HFFc6 (cell line): ENCODE data around the gene COPA. TPM values are rescaled to one million over a fixed set of nuclear protein-coding genes. Genes with fewer than 3 reads are reported as not detected.

Experiments used
- DNase-seq: peaks from one replicate; pipeline ENCODE4 v3.0.0-alpha.2; 2018
- H3K27ac Mint-ChIP-seq: 2 replicates; pipeline ENCODE4 v1.8.0; 2020; ENCODE audit warnings: mild to moderate bottlenecking, mixed read lengths
- H3K27me3 Mint-ChIP-seq: 2 replicates; pipeline ENCODE4 v1.8.0; 2021; ENCODE audit warnings: mild to moderate bottlenecking, moderate library complexity, mixed read lengths; ENCODE audit not compliant: insufficient read depth
- H3K36me3 Mint-ChIP-seq: 2 replicates; pipeline ENCODE4 v1.8.0; 2021; ENCODE audit warnings: low read depth, mixed read lengths
- H3K4me1 Mint-ChIP-seq: 2 replicates; pipeline ENCODE4 v1.8.0; 2020; ENCODE audit warnings: low read depth, mixed read lengths
- H3K4me3 Mint-ChIP-seq: 2 replicates; pipeline ENCODE4 v1.8.0; 2020; ENCODE audit warnings: mild to moderate bottlenecking, moderate library complexity, mixed read lengths
- H3K9me3 Mint-ChIP-seq: 2 replicates; pipeline ENCODE4 v1.8.0; 2020; ENCODE audit warnings: mild to moderate bottlenecking, mixed read lengths
- CTCF ChIP-seq: fragments of 200-600 bp; sonication (generic); IDR thresholded peaks from 2 replicates; pipeline ENCODE4 v1.5.0; 2021; ENCODE audit warnings: antibody characterized with exemption, mild to moderate bottlenecking
- total RNA-seq, 6 experiments: library from RNA; stranded (reverse); fragmentation: NEBNext Ultra II Directional; extraction: Animal tissue kit (Norgen Biotek cat#: 25700); gene quantifications; 2 replicates in 1 of 6; 3 replicates in 5 of 6; pipeline ENCODE4 v1.2.3, GENCODE V29; 2021

Gene COPA
- total RNA-seq, 6 experiments from 2014 or later: 218 to 257 (median 249) TPM

GRCh38 chr1:160346463-160346862, 3.4 kb upstream of the COPA start:
- Mint-ChIP-seq H3K9me3 (no peaks in the 10 kb centered on the region), H3K27ac (no peak overlapping the region), H3K36me3 (peaks cover 25% of the 10 kb centered on the region), H3K4me3 (no peak overlapping the region), H3K4me1 (peaks cover 11% of the 10 kb centered on the region), H3K27me3 (peaks cover 2% of the 10 kb centered on the region; the same call in 1 of the 2 replicates)
- no peak for DNase-seq
- no peak for TF ChIP-seq CTCF

GRCh38 chr1:160344936-160345335, 1.9 kb upstream of the COPA start:
- no peak for DNase-seq
- no peak for TF ChIP-seq CTCF
- H3K36me3 Mint-ChIP-seq: peaks cover 35% of the 10 kb centered on the region
- H3K4me3 Mint-ChIP-seq: peak overlapping the region; percentile 99
- H3K4me1 Mint-ChIP-seq: peaks cover 26% of the 10 kb centered on the region
- peak overlapping the region; percentile 49; the same call in 1 of the 2 replicates for H3K27ac Mint-ChIP-seq
- H3K9me3 Mint-ChIP-seq: no peaks in the 10 kb centered on the region
- H3K27me3 Mint-ChIP-seq: peaks cover 2% of the 10 kb centered on the region; the same call in 1 of the 2 replicates

DNA sequence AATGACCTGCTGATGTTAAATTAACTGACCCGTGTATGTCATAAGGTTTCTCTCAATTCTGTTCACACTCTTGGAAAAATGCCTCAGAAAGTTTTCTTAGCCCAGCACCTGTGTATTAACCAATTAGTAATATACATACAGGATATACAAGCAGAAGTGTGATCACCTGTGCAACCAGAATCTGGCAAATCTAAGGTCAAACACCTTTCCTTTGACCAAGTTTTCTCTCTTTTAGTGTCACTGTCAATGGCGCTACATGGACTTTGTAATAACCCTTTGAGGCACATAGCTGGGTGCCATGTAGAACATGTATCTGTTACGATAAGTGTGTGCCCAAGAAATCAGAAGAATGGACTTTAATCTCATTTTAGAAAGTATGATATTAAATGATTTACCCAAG, 1.2 kb upstream of the COPA start:
- Mint-ChIP-seq H3K4me1 (peaks cover 33% of the 10 kb centered on the region), H3K27me3 (peaks cover 2% of the 10 kb centered on the region; the same call in 1 of the 2 replicates), H3K4me3 (peak overlapping the region; percentile 99), H3K27ac (peak overlapping the region; percentile 100), H3K36me3 (peaks cover 42% of the 10 kb centered on the region), H3K9me3 (no peaks in the 10 kb centered on the region)
- no peak for DNase-seq
- no peak for TF ChIP-seq CTCF

- Mint-ChIP-seq H3K4me1 (peaks cover 42% of the 10 kb centered on the region), H3K4me3 (peak overlapping the region; percentile 99), H3K36me3 (peaks cover 57% of the 10 kb centered on the region)
These were observed 524 bp downstream of the COPA start for GRCh38 chr1:160342526-160342925.

DNA sequence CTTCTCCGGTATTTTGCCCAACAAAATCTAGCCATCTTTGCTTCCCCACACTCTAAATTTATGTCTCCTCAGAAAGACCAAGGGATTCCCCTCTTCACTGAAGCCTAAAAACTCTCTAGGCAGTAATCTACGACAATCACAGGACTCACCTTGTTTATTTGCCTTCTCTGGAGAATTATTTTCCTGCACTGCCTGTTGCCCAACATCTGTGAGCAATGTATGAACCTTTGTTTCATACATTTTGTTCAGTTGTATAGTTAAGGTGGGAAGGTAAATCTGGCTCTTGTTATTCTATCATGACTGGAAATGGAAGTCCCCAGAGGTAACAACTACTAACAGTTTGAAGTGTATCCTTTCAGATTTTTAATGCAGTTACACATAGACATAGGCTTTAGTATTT, 2.2 kb downstream of the COPA start:
- DNase-seq: no peak
- Mint-ChIP-seq H3K9me3 (no peaks in the 10 kb centered on the region), H3K36me3 (peaks cover 69% of the 10 kb centered on the region), H3K4me3 (peak overlapping the region; percentile 99), H3K4me1 (peaks cover 42% of the 10 kb centered on the region), H3K27ac (peak overlapping the region; percentile 25; the same call in 1 of the 2 replicates), H3K27me3 (peaks cover 2% of the 10 kb centered on the region)
- TF ChIP-seq CTCF: no peak

More at GRCh38 chr1:160342526-160342925, 524 bp downstream of the COPA start:
- H3K9me3 Mint-ChIP-seq: no peaks in the 10 kb centered on the region
- peak overlapping the region; percentile 100 for H3K27ac Mint-ChIP-seq
- no peak for TF ChIP-seq CTCF
- peaks cover 2% of the 10 kb centered on the region for H3K27me3 Mint-ChIP-seq
- no peak for DNase-seq

- H3K4me1 Mint-ChIP-seq: peaks cover 42% of the 10 kb centered on the region
- peak overlapping the region; percentile 25; the same call in 1 of the 2 replicates for H3K27ac Mint-ChIP-seq
- no peaks in the 10 kb centered on the region for H3K9me3 Mint-ChIP-seq
- peaks cover 2% of the 10 kb centered on the region for H3K27me3 Mint-ChIP-seq
- no peak for DNase-seq
- no peak for TF ChIP-seq CTCF
- H3K36me3 Mint-ChIP-seq: peaks cover 69% of the 10 kb centered on the region
- peak overlapping the region; percentile 99; the same call in 1 of the 2 replicates for H3K4me3 Mint-ChIP-seq
These were observed 2.9 kb downstream of the COPA start for GRCh38 chr1:160340146-160340545.
